ENCODE measurements around the gene PDZD7. TPM values are rescaled to one million over a fixed set of nuclear protein-coding genes. Genes with fewer than 3 reads are reported as not detected.

PDZD7 gene
- polyA plus RNA-seq, 1 experiment, result 0.86 TPM

GRCh38 chr10:100985336-100985735 lies 45.6 kb downstream of the PDZD7 start:
- peaks cover 17% of the 10 kb centered on the region for H3K36me3 ChIP-seq (ENCODE audit: control insufficient read depth, insufficient read depth, low read length)

DNA sequence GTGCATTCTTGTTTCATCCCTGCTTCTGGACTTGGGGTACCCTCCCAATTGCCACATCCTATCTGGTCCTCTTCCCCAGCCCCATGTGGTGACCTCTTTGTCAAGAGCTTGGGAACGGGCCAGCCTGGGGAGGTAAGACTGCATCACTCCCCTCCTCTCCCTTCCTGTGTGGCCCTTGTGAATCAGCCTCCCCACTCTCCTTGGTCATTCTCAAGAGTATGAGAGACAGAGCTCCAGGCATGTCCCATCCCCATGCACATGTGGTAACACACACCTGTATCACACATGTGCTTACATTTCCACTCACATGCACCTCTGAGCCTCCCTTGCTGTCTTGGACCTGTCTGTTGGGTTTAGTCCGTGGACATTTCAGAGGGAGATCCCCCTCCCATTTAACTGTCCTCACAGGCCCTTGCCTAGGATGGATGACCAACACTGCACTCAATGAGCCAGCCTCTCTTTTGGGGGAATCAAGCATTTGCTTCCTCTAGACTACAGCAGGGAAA lies 46.2 kb downstream of the PDZD7 start:
- TF ChIP-seq CTCF (IDR thresholded peaks at IDR 0.05; ENCODE audit: insufficient read depth, low read depth, low read length), result no peak
- Histone ChIP-seq H3K4me3 (ENCODE audit: low read depth, low read length) (no peak overlapping the region), H3K27me3 (ENCODE audit: control insufficient read depth, insufficient read depth, low read length) (no peaks in the 10 kb centered on the region), H3K36me3 (ENCODE audit: control insufficient read depth, insufficient read depth, low read length) (peaks cover 14% of the 10 kb centered on the region)
- no peak for DNase-seq (ENCODE audit: low read depth)
- POLR2A ChIA-PET, result no interaction called here
- CTCF ChIA-PET, result interaction anchor here (0.8 to 1.8 kb wide), 5 partner anchors 9 to 30 kb away, joined by 3 to 6 read pairs (median 4); partner anchors contain the start of gene SEMA4G

More at GRCh38 chr10:100985336-100985735, 45.6 kb downstream of the PDZD7 start:
- CTCF ChIA-PET, result interaction anchor here (0.8 to 21.8 kb wide), 6 partner anchors 9 to 31 kb away, joined by 3 to 479 read pairs (median 3); partner anchors contain the start of gene SEMA4G
- POLR2A ChIA-PET, result no interaction called here
- Histone ChIP-seq H3K27me3 (ENCODE audit: control insufficient read depth, insufficient read depth, low read length) (no peaks in the 10 kb centered on the region), H3K4me3 (ENCODE audit: low read depth, low read length) (no peak overlapping the region)
- no peak for DNase-seq (ENCODE audit: low read depth)
- no peak for TF ChIP-seq CTCF (IDR thresholded peaks at IDR 0.05; ENCODE audit: insufficient read depth, low read depth, low read length)

DNA sequence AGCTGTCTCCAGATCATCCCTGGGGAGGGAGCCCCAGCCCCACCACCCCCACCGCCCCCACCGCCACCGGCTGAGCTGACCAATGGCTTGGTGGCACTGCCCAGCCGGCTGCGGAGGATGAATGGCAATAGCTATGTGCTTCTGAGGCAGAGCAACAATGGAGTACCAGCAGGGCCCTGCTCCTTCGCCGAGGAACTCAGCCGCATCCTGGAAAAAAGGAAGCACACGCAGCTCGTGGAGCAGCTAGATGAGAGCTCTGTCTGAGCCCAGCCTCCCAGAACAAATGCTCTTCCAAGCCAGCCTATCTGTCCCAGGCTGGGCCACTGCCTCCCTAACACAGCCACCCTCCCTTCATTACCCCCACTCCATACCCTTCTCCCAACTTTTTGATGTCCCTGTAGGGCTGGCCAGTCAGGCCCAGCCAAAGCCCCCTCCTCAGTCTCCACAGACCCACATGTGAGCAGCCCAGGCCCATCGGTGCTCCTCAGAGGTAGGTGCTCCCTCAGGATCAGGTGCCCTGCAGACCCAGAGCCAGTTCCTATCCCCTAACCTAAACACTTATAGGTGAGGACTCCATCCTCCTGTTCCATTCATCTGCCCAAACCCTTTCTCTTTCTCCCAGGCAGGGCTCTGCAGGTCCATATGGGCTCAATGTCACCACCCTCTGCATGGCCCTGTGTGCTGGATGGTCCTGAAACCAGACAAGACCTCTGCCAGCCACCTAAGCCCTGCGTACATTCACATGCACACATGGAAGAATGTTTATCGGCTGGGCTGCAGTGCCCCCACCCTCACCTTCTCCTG lies 46.9 kb downstream of the PDZD7 start:
- no peak for TF ChIP-seq CTCF (IDR thresholded peaks at IDR 0.05; ENCODE audit: insufficient read depth, low read depth, low read length)
- DNase-seq (ENCODE audit: low read depth), result no peak
- ChIA-PET POLR2A (no interaction called here), CTCF (interaction anchor here (0.8 to 1.8 kb wide), 4 partner anchors 10 to 30 kb away, joined by 3 to 6 read pairs (median 4); no protein-coding TSS in a partner anchor)
- peaks cover 15% of the 10 kb centered on the region for H3K36me3 ChIP-seq (ENCODE audit: control insufficient read depth, insufficient read depth, low read length)
- no peak overlapping the region for H3K4me3 ChIP-seq (ENCODE audit: low read depth, low read length)
- H3K27me3 ChIP-seq (ENCODE audit: control insufficient read depth, insufficient read depth, low read length), result no peaks in the 10 kb centered on the region

DNA sequence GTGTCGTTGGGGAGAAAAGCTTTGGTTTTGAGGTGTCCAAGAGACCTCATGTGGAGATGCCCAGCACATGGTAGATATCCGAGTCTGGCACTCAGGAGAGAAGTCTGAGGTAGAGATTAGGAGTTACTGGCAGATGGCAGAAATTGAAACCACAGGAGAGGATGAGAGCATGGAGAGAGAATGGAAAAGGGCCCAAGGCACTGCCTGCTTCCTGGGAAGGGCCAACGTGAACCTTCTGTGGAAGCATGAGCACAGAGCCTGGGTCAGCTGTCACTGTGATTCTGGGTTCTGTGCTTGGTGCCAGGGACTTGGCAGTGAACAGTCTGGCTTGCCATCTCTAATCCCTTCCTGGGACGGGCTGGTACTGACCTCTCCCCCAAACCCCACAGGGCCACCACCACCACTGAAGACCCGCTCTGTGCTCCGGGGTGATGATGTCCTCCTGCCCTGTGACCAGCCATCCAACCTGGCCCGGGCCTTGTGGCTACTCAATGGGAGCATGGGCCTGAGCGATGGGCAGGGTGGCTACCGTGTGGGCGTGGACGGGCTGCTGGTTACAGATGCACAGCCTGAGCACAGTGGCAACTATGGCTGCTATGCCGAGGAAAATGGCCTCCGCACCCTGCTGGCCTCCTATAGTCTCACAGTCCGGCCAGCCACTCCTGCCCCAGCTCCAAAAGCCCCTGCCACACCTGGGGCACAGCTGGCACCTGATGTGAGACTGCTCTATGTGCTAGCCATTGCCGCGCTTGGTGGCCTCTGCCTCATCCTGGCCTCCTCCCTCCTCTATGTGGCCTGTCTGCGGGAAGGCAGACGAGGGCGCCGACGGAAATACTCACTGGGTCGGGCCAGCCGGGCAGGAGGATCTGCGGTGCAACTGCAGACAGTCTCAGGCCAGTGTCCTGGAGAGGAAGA lies 47.8 kb downstream of the PDZD7 start:
- no peak for DNase-seq (ENCODE audit: low read depth)
- peaks cover 14% of the 10 kb centered on the region; the same call in 1 of the 2 replicates for H3K36me3 ChIP-seq (ENCODE audit: control insufficient read depth, insufficient read depth, low read length)
- ChIA-PET POLR2A (no interaction called here), CTCF (interaction anchor here (0.9 to 1.8 kb wide), 4 partner anchors 11 to 35 kb away, joined by 3 to 6 read pairs (median 4); no protein-coding TSS in a partner anchor)
- no peaks in the 10 kb centered on the region for H3K27me3 ChIP-seq (ENCODE audit: control insufficient read depth, insufficient read depth, low read length)
- H3K4me3 ChIP-seq (ENCODE audit: low read depth, low read length), result no peak overlapping the region
- no peak for TF ChIP-seq CTCF (IDR thresholded peaks at IDR 0.05; ENCODE audit: insufficient read depth, low read depth, low read length)

All from BJ (cell line).